HG03575 (cell line): ENCODE measurements around the gene KRT86.

Experiments
- ATAC-seq: cut with Tn5 transposase; IDR thresholded peaks from one replicate; pipeline ENCODE4 v1.9.1; 2021; ENCODE audit not compliant: unreplicated experiment, insufficient number of reproducible peaks, low FRiP score; ENCODE audit errors: extremely low read depth

Gene KRT86

DNA sequence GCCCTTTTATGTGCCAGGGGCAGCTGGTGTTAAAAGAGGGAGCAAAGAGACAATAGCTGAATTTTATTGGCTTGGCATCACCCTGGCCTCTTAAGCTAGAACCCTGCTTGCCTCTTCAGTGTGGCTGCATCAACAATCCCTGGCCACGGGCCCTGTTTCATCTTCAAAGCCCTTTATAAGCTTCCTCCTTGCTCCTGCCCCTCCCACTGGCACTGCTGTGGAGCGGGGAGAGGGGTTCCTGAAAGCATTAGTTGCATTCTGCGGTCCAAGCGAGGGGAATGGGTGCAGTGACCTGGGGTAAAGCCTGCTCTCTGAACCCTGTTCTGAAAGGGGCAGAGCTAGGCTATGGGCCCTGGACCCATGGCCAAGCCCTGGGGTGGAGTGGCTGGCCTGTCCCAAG is 47.0 kb downstream of the KRT86 start:
- no peak for ATAC-seq

DNA sequence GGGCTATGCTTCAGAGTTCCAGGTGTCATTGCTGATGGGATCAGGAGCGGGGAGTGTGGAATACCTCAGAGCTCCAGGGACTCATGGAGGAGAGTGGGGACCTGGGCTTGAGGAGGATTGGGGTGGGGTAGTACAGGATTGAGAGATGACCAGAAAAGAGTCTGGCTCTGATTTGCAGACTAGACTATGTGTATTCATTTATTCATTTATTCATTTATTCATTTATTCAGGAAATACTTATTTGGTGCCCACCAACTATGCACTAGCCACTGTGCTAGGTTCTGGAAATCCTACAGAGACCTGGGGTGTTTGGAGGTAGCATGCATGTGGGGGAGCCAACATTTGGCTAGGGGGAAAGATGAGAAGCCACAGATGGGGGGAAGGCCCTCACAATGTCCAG is 47.6 kb downstream of the KRT86 start:
- no peak for ATAC-seq

DNA sequence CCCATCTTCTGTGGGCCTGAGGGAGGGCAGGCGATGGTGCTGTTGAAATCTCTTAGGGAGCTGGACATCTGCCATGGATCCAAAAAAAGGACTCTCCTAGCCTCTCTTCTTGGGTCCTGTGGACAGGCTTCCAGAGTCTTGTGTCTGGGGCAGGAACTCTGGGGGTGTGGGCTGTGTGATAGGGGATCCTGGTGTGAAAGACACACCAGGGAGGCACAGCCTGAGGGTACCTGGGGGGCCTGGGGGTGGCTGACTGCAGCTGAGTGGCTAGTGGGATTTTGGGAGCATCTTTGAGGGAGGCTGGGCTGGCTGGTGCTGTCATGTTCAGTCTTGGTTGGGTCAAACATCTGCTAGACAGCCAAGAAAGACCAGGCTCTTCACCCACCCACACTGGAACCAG is 48.6 kb downstream of the KRT86 start:
- ATAC-seq, result no peak

DNA sequence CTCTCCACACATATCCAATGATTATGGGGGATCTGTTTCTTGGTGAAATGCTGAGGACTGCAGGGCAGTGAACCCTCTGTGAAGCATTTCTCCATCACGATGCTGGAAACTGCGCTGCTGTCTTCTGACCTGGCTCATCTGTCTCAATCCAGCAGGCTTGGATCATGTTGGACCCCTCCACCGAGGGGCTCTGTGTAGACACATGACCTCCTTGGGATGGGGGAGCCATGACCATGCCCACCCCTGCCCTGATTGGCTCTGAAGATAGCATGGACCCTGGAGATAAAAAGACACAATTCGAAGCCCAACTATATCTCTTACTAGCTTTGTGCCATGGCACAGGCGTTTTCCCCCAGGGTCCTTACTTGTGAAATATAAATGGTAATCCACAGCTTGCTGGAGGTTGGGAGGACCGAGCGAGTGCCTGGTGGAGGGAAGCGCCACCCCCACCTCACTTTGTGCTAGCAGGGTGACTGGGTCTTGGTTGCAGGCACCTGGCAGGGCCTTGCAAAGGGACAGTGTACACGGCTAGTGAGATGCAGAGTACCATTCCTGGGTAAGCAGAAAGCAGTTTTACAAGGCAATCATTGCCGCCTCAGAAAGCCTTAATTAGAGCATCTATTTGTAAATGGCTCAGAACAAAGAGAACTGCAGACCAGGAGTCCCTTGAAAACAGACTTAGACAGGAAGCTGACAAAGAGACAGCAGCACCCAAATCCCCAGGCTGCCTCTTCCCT is 49.1 kb downstream of the KRT86 start:
- no peak for ATAC-seq

DNA sequence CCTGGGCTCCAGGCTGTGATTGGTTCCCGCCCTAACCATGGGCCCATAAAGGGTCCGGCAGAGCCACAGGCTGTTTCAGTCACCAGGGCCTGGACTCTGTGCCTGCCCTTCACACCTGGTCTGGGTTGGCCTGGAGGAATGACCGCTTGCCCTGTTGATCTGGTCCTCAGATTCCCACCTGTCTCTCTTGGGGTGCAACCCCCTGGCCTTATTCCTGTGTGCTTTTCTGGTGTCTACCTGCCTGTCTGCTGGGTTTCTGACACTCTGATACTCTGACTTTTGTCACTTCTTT is 49.7 kb downstream of the KRT86 start:
- no peak for ATAC-seq

DNA sequence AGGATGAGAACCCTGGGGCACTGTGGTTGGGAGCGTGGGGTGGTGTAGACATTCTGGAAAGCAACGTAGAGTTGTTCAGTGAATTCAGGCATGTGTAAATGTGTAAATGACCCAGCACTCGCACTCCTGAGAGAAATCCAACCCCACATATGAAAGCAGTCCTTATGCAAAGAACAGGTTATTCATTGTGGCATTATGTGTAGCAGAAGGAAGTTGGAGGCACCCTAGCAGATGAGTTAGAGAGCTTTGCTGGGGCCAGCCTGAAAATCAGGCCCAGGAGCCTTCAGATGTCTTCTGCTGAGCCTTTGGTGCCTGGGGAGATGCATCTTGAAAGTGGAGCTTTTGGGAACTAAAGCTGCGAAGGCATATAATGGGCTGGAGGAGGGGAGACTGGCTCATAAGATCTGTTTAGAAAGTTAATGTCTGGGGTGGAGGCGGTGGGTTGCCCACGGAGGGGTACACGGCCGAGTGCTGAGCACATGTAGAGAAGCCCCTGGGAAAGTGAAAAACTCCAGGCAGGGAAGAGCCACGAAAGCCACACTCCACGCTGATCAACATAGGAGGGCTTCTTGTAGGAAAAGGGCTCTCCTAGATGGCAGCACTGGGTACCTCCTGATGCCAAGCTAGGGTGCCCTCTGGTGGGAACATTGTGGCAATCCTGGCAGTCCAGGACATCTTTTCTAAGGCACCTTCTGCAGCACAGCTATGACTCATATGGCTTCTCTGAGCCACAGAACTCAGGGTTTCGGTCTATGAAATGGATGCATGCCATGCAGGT is 52.8 kb downstream of the KRT86 start:
- ATAC-seq, result peak; percentile 81

DNA sequence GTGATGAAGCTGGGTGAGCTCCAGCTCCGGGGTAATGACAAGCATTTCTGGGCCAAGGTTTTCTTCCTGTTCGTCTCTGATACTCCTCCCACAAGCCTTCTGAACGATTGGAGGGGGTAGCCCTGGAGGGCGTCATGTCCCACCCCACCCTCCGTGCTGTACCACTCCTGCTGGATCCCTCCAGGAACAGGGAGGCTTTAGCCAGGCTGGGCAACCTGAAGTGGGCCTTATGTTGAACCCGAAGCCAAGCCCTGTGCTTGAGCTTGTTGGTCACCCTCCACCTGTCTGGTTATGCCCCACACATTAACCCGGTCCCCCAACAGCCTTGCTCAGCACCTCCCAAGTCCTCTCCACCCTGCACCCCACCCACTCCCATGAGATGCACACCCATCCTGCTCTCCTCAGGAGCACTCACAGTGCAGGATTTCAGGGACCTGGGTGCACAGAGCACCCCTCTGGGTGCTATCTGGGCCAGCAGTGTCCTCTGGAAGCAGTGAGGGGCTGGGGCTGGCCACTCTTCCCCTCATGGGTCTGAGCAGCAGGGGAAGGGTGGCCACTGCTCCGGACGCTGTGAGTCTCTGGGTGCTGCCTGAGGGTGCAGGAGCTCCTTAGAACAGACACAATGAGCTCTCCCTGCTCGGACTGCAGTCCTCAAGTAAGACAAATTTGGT is 53.5 kb downstream of the KRT86 start:
- ATAC-seq, result no peak

DNA sequence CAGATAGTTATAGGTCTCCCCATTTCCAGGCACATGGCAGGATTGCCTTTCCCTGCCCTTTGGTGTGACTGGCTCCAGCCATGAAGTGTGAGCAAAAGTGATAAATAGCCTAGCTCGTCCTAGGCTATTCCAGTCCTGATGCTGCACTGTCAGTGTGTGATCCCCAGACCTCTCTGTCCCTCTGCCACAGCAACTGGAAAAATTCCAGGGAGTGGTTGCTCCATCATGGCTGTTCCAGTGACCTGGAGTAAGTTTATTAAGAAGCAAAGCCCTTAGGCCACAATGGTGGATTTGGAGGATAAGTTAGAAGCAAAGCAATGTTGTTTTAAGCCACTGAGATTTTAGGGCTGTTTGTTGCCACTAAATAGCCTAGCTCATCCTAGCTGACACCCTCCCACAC is 56.6 kb downstream of the KRT86 start:
- no peak for ATAC-seq

DNA sequence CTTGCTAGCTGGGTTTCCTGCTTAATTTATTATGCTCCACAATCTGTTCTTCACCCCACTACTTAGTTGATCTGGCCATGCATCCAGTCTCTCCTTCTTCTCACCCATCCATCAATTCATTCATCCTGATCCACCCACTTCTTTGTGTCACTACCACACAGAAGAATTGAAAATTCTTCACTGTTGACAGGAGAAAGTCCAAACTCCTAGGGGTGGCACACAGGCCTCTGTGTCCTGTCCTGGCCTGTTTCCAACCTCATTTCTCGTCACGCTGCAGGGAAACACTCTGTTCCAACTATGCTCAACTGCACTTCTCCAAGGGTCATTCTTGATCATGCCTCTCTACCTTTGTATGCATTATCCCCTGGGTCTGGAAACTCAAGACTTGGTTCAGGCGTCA is 57.4 kb downstream of the KRT86 start:
- no peak for ATAC-seq

DNA sequence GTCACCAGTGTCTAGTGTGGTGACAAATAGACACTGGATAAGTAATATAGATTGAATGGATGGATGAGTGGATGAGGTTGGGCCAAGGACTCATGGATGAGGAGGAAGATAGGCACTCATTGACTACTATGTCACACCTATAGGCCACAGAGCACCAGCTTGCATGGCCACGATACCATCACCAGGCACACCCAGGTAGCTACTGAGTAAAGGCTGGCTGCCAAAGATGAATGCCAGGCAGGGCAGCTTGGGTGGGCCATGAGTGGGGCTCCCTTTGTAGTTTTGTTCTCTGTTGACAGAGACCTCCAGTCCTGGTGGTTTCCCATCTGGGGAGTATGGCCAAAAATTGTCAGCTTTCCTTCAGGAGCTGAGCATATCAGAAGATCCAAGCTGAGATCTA is 57.9 kb downstream of the KRT86 start:
- ATAC-seq, result no peak

DNA sequence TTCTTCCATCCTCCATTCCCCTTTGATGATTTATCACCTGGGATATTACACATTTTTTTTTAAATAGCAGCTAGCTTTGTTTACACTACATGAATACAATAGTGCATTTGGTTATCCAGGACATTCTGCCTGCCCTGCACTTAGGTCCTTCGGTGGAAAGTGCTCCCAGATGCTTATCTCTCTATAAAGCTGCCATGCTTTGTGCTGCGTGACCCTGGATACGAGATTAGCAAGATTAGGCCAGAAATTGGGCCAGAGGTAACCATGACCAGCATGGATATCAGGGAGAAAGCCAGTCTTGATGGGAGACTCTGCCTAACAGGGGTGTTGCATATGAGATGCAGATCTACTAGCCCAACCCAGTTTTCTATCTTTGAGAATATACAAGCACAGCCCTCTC is 58.9 kb downstream of the KRT86 start:
- no peak for ATAC-seq

DNA sequence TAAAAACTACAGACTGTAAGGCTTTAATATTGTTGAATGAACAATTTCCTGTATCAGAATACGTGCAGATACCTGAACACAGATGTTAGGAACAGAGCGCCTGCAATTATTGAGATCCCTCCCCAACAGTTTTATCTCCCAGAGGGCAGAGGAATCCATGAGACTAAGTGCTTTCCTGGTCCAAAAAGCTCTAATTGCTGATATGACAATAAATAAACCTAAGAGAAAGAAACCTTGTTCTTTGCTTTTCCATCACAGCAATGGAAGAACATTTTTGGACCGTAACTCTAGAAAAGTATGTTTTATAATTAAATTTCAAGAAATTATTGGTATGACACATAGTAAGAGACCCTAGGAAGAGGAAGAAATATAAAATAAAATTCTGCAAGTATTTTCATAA is 59.7 kb downstream of the KRT86 start:
- ATAC-seq, result no peak

DNA sequence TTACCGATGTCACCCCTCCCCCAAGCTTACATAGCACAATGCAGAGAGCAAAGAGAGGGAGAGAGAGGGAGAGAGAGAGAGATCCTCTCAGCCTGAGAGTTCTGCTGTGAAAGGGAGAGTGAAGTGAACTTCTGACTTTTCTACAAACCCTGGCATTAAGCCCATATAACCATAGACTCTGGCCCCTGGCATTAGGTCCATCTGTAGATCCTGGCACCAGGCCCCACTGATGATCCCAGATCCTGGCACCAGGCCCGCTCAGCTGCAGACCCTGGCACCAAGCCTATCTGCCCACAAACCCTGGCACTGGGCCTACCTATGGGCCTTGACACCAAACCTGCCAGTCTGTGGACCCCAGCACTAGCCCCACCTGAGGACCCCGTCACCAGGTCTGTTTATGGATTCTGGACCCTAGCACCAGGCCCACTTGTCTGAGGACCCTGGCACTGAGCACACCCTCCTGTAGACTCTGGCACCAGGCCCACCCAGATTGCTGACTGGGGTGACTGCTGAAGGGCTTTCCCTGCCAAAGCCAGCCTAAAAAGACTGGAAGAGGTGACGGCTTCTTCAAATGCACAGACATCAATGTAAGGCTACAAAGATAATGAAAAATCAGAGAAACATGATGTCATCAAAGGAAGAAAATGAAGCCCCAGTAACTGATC is 61.3 kb downstream of the KRT86 start:
- no peak for ATAC-seq

DNA sequence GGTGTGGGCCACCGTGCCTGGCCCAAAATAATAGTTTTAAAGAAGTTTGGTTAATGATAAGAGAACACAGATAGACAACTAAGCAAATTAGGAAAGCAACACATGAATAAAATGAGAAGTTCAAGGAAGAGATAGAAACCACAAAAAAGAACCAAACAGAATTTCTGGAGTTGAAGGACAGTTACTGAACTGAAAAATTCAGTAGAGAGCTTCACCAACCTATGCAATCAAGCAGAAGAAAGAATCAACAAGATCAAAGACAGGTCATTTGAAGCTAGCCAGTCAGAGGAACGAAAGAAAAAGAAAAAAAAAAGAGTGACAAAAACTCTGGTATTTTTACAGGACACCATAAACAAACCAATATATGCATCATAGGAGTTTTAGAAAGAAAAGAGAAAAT is 62.2 kb downstream of the KRT86 start:
- no peak for ATAC-seq

DNA sequence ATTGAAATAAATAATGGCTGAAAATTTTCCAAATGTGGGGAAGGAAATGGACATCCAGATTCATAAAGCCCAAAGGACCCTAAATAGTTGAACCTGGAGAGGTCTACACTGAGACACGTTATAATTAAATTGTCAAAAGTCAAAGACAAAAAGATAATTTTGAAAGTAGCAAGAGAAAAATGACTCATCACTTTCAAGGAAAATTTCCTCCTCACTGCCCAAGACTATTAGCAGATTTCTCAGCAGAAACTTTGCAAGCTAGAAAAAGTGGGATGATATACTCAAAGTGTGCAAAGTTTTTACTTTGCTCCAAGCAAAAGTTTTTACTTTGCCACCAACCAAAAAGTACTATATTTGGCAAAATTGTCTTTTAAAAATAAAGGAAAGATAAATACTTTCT is 62.6 kb downstream of the KRT86 start:
- ATAC-seq, result no peak

DNA sequence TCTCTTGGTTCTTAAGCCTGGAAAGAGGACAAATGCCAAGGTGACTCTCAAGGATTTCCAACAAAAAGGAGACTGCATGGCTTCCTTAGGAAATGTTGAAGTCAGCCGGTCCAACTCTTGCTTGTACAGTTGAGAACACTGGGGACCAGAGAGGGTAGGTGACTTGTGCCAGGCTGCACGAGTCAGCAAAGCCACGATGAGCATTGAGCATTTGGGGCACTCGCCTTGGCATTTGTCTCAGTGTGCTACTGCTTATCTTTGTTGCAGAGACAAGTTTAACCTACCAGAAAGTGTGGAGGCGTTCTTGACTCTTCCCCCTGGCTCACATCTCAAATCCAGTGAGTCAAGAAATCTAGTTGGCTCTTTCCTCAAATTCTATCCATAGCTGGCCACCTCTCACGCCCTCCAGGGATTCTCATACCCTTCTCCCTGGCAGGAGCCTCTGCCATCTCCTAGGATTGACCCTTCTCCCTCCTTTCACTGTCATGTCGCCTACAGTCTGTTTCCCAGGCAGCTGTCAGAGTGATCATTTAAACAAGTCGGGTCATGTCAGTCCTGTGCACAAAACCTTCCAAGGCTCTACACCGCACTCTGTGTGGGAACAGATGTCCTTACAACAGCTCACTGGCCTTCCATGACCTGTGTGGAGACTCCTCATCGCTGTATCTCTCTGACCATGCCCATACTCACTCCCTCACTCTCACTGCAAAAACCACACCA is 64.0 kb downstream of the KRT86 start:
- ATAC-seq, result no peak

DNA sequence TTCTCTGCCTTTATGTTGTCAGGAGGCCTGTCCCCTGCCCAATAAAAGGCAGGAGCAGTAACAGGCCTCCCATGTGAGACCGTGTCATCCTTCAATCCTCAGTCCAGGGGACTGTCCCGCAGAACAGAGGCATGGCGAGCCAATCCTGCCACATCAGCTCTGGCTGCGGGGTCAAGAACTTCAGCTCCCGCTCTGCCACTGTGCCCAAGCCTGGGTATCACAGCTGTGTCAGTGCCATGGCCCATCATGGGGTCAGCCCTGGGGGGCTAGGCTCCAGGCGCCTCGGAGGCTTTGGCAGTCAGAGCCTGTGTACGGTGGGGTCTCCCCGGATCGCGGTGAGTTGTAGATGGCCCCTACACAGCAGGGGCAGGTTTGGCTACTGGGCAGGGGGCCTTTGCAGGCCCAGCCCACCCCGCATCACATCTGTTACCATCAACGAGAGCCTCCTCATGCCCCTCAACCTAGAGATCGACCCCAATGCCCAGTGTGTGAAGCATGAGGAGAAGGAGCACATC is 66.7 kb downstream of the KRT86 start:
- ATAC-seq, result no peak

DNA sequence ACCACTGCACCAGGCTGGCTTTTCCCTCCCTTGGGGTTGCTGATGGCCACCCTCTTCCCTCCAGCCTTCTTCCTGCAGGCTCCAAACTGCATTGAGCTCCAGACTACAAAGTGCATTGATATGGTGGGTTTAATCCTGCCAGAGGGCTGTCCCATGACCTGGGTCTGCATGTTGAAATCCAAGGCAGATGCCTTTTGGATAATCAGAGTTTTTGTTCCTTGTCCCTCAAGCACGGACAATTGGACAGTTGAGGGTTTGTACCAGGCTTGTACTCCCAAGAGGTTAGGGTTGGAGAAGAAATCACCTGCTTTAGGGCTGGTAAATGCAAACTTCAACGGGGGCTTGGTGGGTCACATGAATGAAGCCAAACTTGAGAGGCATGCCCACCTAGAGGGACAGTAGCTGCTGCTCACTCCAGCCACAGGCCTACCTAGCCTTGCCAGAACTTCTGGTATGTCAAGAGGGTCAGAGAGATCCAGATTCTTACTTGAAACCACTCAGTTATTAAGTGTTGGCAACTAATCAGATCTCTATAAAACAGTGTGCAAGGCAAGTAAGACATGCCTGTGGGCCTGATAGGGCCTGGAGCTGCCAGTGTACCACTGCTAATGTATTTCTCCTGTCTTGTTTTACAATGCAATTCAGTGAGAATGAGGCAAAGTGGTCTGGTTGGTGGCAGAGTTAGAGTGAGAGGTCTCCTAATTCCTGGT is 68.5 kb downstream of the KRT86 start:
- no peak for ATAC-seq
